Measurements from ENCODE around the gene PTPRK. TPM values are rescaled to one million over a fixed set of nuclear protein-coding genes. Genes with fewer than 3 reads are reported as not detected.
A peak's percentile ranks its signal among the peaks of the same experiment; 100 is the strongest.

PTPRK gene
- total RNA-seq, 4 donors from 2014 or later: 34.6 to 56.5 (median 47.0) TPM

GRCh38 chr6:128333581-128334223 is 186.7 kb downstream of the PTPRK start:
- TF ChIP-seq CTCF (IDR thresholded peaks at IDR 0.05): no peak
- TF ChIP-seq POLR2A (IDR thresholded peaks at IDR 0.05): no peak
- no peak overlapping the region for H3K4me3 ChIP-seq (replicated peaks in 1 of 3)
- H3K27ac ChIP-seq: no peak overlapping the region
- intact Hi-C loops (cut with DNase I): no loop called here
- no peaks in the 10 kb centered on the region for H3K4me1 ChIP-seq
- H3K27me3 ChIP-seq: no peaks in the 10 kb centered on the region
- H3K36me3 ChIP-seq: no peaks in the 10 kb centered on the region
- no peaks in the 10 kb centered on the region for H3K9me3 ChIP-seq
- DNase-seq: no peak
- 79 to 85% methylated on average over 5 of the region's 5 CpGs for WGBS, 2 donors

GRCh38 chr6:128327890-128328289 is 192.5 kb downstream of the PTPRK start:
- no peak for DNase-seq
- Histone ChIP-seq H3K27ac (no peak overlapping the region), H3K4me3 (replicated peaks in 1 of 3) (no peak overlapping the region), H3K9me3 (no peaks in the 10 kb centered on the region), H3K36me3 (no peaks in the 10 kb centered on the region), H3K4me1 (no peaks in the 10 kb centered on the region), H3K27me3 (no peaks in the 10 kb centered on the region)
- intact Hi-C loops (cut with DNase I): no loop called here
- no peak for TF ChIP-seq POLR2A (IDR thresholded peaks at IDR 0.05)
- TF ChIP-seq CTCF (IDR thresholded peaks at IDR 0.05): peak in 2 of 6 experiments; percentile 14 to 20
- 90 to 92% methylated on average over 3 of the region's 3 CpGs for WGBS, 2 donors

- Histone ChIP-seq H3K36me3 (no peaks in the 10 kb centered on the region), H3K4me1 (no peaks in the 10 kb centered on the region), H3K27me3 (no peaks in the 10 kb centered on the region), H3K4me3 (replicated peaks in 1 of 3) (no peak overlapping the region), H3K9me3 (no peaks in the 10 kb centered on the region), H3K27ac (no peak overlapping the region)
- 88 to 93% methylated on average over 1 of the region's 1 CpG for WGBS, 2 donors
- TF ChIP-seq POLR2A (IDR thresholded peaks at IDR 0.05): no peak
- TF ChIP-seq CTCF (IDR thresholded peaks at IDR 0.05): no peak
- DNase-seq: no peak
- intact Hi-C loops (cut with DNase I): no loop called here
Measured at GRCh38 chr6:128323011-128323410, 197.4 kb downstream of the PTPRK start.

- intact Hi-C loops (cut with DNase I): no loop called here
- 92 to 98% methylated on average over 1 of the region's 1 CpG for WGBS, 2 donors
- Histone ChIP-seq H3K27ac (no peak overlapping the region), H3K4me3 (replicated peaks in 1 of 3) (no peak overlapping the region), H3K36me3 (no peaks in the 10 kb centered on the region), H3K9me3 (no peaks in the 10 kb centered on the region), H3K4me1 (no peaks in the 10 kb centered on the region), H3K27me3 (no peaks in the 10 kb centered on the region)
- TF ChIP-seq POLR2A (IDR thresholded peaks at IDR 0.05) (no peak), CTCF (IDR thresholded peaks at IDR 0.05) (no peak)
- DNase-seq: no peak
Measured at GRCh38 chr6:128319946-128320345, 200.5 kb downstream of the PTPRK start.

GRCh38 chr6:128319157-128319556 is 201.2 kb downstream of the PTPRK start:
- Histone ChIP-seq H3K4me3 (replicated peaks in 1 of 3) (no peak overlapping the region), H3K4me1 (no peaks in the 10 kb centered on the region), H3K9me3 (no peaks in the 10 kb centered on the region), H3K36me3 (no peaks in the 10 kb centered on the region), H3K27me3 (no peaks in the 10 kb centered on the region), H3K27ac (no peak overlapping the region)
- intact Hi-C loops (cut with DNase I): no loop called here
- no peak for DNase-seq
- WGBS, 2 donors: 94 to 98% methylated on average over 3 of the region's 3 CpGs
- no peak for TF ChIP-seq CTCF (IDR thresholded peaks at IDR 0.05)
- no peak for TF ChIP-seq POLR2A (IDR thresholded peaks at IDR 0.05)

Data from thyroid gland (tissue), 4 donors.